WI38 (cell line): ENCODE results near the gene NXF3.
"Not testable (repeated sequence)": the region's sequence is repeated elsewhere in the genome, so short reads cannot be mapped to it uniquely, and the experiment has no call there.

ENCODE experiments used
- H3K4me3 ChIP-seq: 2 replicates; pipeline ENCODE4 v1.5.1; 2011; ENCODE audit warnings: low read depth, mild to moderate bottlenecking, control low read depth, low read length
- CTCF ChIP-seq: IDR thresholded peaks from 2 replicates; pipeline ENCODE4 v1.5.1; 2012; ENCODE audit warnings: low read depth, mild to moderate bottlenecking, control low read depth, low read length

The NXF3 gene

DNA sequence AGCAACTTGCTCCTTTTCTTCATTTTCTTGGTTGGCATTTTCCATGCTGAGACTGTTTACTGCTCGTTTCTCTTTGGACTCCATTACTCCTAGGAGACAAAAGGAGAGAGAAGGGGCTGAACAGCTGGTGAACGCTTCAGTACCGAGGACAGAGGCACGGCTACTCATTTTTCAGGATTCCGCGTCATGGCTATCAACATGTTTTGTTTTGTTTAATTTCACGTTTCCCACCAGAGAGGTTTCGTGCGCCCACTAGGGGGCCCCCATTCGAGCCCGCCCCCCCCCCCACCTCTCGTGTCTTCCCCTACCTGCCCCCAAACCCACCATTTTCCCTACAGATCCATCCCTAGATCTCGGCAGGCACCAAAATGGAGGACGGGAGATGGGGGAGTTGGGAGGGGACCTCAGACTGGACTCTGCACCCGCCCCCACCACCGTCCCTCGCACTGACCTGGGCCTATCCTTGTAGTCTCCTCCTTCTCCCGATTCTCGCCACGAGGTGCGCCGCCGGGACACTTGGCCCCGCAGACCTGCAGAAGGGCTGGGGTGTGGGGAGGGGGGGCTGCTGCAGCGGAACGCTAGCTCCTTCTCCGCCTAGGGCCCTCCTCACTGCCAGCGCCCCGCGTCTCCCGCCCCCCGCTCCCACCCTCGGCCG lies 29.6 kb downstream of the NXF3 start:
- TF ChIP-seq CTCF = no peak
- H3K4me3 ChIP-seq = no peak overlapping the region

GRCh38 chrX:103061486-103061885 lies 31.5 kb downstream of the NXF3 start:
- H3K4me3 ChIP-seq = no peak overlapping the region
- no peak for TF ChIP-seq CTCF

GRCh38 chrX:103056902-103057301 lies 36.0 kb downstream of the NXF3 start:
- no peak for TF ChIP-seq CTCF

DNA sequence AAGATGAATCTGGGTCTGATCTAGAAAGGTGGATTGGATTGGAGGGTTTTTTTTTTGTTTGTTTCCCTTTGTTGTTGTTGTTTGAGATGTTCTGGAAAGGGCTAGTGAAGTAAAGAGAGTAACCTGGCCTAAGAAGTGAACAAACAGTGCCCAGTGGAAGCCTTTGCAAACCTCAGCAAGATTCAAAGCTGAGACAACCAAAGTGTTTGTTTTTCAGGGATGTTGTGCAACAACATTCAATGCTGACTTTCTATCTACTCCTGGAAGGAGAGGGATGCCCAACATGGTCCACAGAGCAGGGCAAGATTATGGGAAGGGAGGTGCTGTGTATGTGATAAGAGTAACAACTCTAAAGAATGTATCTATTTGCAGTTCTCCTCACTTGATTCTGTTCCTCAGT lies 40.3 kb downstream of the NXF3 start:
- no peak for TF ChIP-seq CTCF
- no peak overlapping the region for H3K4me3 ChIP-seq

More at GRCh38 chrX:103056902-103057301, 36.0 kb downstream of the NXF3 start:
- no peak overlapping the region for H3K4me3 ChIP-seq

DNA sequence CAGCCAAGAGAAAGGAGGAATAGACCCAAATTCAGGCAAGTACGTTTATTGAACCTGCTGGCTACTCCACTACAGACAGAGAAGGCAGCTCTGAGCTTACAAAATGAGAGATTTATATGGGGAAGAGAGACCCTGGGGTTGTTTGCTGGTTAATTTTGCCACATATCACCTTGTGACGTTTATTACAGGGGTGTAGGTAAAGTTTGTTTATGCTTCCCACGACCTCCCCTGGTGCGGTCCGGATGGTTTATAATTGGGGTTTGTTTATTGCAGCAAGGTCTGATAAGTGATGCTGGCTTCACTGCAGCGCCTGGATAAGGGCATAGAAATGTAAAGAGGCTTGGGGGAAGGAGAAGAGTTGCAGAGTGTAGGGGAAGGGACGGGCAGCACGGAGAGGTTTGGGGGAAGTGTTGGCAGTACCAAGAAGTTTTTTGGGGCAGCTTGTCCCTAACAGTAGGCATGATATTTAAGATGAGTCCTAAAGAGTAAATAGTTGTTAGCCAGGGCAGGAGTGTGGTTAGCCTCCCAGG lies 41.6 kb downstream of the NXF3 start:
- no peak for TF ChIP-seq CTCF
- no peak overlapping the region for H3K4me3 ChIP-seq

DNA sequence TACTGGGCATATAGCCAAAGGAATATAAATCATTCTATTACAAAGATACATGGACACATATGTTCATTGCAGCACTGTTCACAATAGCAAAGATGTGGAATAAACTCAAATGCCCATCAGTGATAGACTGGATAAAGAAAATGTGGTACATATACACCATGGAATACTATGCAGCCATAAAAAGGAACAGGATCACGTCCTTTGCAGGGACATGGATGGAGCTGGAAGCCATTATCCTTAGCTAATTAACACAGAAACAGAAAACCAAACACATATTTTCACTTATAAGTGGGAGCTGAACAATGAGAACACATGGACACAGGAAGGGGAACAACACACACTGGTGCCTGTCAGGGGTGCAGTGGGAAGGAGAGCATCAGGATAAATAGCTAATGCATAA lies 59.6 kb downstream of the NXF3 start:
- not testable (repeated sequence) for H3K4me3 ChIP-seq
